ENCODE measurements around the gene KDM4B.

The KDM4B gene

DNA sequence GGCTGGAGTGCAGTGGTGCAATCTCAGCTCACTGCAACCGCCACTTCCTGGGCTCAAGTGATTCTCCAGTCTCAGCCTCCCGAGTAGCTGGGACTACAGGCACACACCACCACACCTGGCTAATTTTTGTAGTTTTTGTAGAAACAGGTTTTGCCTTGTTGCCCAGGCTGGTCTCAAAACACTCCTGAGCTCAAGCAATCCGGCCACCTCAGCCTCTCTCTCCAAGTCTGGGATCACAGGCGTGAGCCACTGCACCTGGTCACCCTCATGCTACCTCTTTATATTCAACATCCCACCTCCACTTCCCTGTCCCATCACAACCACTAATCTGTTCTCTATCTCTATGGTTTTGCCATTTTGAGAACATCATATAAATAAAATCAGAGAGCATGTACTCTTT, 216.0 kb downstream of the KDM4B start:
- POLR2A ChIA-PET = no interaction called here
- CTCF ChIA-PET = interaction anchor here (1.0 kb wide), 1 partner anchor 12 kb away, joined by 3 read pairs; no protein-coding TSS in a partner anchor
- TF ChIP-seq CTCF (IDR thresholded peaks at IDR 0.05; ENCODE audit: insufficient read depth, low read length, missing control alignments) = no peak
- H3K4me3 ChIP-seq (ENCODE audit: low read depth, low read length) = no peak overlapping the region
- DNase-seq (ENCODE audit: low read depth, low spot score) = no peak

- H3K4me3 ChIP-seq (ENCODE audit: low read depth, low read length) = no peak overlapping the region
- ChIA-PET CTCF (interaction anchor here (0.7 kb wide), 1 partner anchor 9 kb away, joined by 3 read pairs; no protein-coding TSS in a partner anchor), POLR2A (interaction anchor here (0.6 kb wide), 1 partner anchor 10 kb away, joined by 3 read pairs; no protein-coding TSS in a partner anchor)
- TF ChIP-seq CTCF (IDR thresholded peaks at IDR 0.05; ENCODE audit: insufficient read depth, low read length, missing control alignments) = no peak
- DNase-seq (ENCODE audit: low read depth, low spot score) = peak; percentile 44
These were observed 217.6 kb downstream of the KDM4B start for GRCh38 chr19:5186293-5187050.

DNA sequence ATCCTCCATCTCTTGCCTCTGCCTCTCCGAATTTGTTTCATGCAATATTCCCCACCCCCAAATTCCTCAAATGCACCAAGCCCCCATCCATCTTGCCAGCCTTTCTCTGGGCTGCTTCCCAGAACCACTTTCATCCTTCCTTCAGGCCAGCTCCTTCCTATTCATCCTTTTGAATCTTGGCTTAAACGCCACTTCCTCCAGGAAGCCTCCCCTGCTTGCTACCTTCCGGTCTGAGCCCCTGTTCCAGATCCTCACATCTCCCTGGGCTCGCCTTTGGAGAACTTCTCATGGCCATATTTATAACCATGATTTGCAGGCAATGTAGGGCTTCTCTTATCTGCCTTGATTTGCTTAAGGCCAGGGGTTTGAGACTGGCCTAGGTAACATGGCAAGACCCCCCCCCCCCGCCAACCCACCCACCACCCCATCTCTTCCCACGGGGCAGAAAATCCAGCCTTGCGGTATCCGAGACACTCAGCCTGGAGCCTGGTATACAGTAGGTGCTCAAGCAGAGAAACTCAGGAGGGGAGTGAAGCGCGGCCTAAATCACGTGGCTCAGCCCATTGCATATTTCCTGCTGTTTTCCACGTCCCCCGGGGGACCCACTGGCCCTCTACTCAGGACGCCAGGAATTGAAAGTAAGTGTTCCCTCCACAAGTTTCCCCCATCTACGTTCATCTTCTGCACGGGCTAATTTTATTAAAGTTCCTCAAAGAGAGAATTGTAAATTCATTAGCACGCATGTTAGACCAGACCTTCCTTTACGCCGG, 219.8 kb downstream of the KDM4B start:
- POLR2A ChIA-PET = no interaction called here
- CTCF ChIA-PET = no interaction called here
- no peak for DNase-seq (ENCODE audit: low read depth, low spot score)
- H3K4me3 ChIP-seq (ENCODE audit: low read depth, low read length) = no peak overlapping the region
- TF ChIP-seq CTCF (IDR thresholded peaks at IDR 0.05; ENCODE audit: insufficient read depth, low read length, missing control alignments) = no peak

GRCh38 chr19:5189318-5189607, 220.3 kb downstream of the KDM4B start:
- DNase-seq (ENCODE audit: low read depth, low spot score) = no peak
- ChIA-PET CTCF (no interaction called here), POLR2A (no interaction called here)
- no peak overlapping the region for H3K4me3 ChIP-seq (ENCODE audit: low read depth, low read length)
- no peak for TF ChIP-seq CTCF (IDR thresholded peaks at IDR 0.05; ENCODE audit: insufficient read depth, low read length, missing control alignments)

DNA sequence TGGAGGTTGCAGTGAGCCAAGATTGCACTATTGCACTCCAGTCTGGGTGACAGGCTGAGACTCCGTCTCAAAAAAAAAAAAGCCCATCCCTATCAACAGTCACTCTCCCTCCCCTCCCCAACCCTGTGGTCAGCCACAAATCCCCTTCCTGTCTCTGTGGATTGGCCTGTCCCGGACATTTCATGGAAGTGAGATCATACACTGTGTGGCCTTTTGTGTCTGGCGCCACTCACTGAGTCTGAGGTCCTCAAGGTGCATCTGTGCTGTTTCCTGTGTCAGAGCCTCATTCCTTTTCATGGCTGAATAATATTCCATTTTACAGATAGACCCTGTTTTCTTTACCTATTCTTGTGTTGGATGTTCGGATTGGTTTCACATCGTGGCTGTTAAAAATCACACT, 222.2 kb downstream of the KDM4B start:
- DNase-seq (ENCODE audit: low read depth, low spot score) = no peak
- ChIA-PET POLR2A (interaction anchor here (0.7 kb wide), 1 partner anchor 36 kb away, joined by 3 read pairs; no protein-coding TSS in a partner anchor), CTCF (no interaction called here)
- no peak overlapping the region for H3K4me3 ChIP-seq (ENCODE audit: low read depth, low read length)
- no peak for TF ChIP-seq CTCF (IDR thresholded peaks at IDR 0.05; ENCODE audit: insufficient read depth, low read length, missing control alignments)

GRCh38 chr19:5192568-5192967, 223.7 kb downstream of the KDM4B start:
- POLR2A ChIA-PET = no interaction called here
- CTCF ChIA-PET = interaction anchor here (0.9 to 1.5 kb wide), 2 partner anchors 19 to 40 kb away, joined by 3 read pairs; no protein-coding TSS in a partner anchor
- DNase-seq (ENCODE audit: low read depth, low spot score) = no peak

More at GRCh38 chr19:5192568-5192967, 223.7 kb downstream of the KDM4B start:
- H3K4me3 ChIP-seq (ENCODE audit: low read depth, low read length) = no peak overlapping the region
- TF ChIP-seq CTCF (IDR thresholded peaks at IDR 0.05; ENCODE audit: insufficient read depth, low read length, missing control alignments) = no peak

All from AG04449 (cell line).